Lung (tissue), 12 donors: ENCODE data around the gene DOCK2. TPM values are rescaled to one million over a fixed set of nuclear protein-coding genes. Genes with fewer than 3 reads are reported as not detected.

Experiments used
- ATAC-seq: fragments of 200-7000 bp; cut with Tn5 transposase; one replicate; pipeline ENCODE4 v1.9.1; 2020; ENCODE audit warnings: moderate number of reproducible peaks; ENCODE audit not compliant: insufficient read depth, low FRiP score
- DNase-seq, 3 donors: peaks; one replicate each; pipeline ENCODE4 v3.0.0-alpha.2; 2013 to 2017
- H3K27ac ChIP-seq, 2 donors: one replicate each; pipeline ENCODE4 v1.5.1; 2013; ENCODE audit warnings: mild to moderate bottlenecking in 2 of 2, moderate library complexity in 2 of 2, control low read depth in 1 of 2, inconsistent platforms in 1 of 2, low read depth in 1 of 2, low read length in 1 of 2
- H3K27me3 ChIP-seq, 3 donors: one replicate each; pipeline ENCODE4 v1.5.1; 2013; ENCODE audit warnings: low read length in 2 of 3; ENCODE audit not compliant: control insufficient read depth in 3 of 3, insufficient read depth in 3 of 3
- H3K36me3 ChIP-seq, 4 donors: one replicate each; pipeline ENCODE4 v1.5.1; 2013; ENCODE audit warnings: low read length in 4 of 4, mild to moderate bottlenecking in 1 of 4, moderate library complexity in 1 of 4; ENCODE audit not compliant: control insufficient read depth in 4 of 4, insufficient read depth in 4 of 4
- H3K4me1 ChIP-seq, 5 donors: one replicate each; pipeline ENCODE4 v1.5.1; 2013; ENCODE audit warnings: low read length in 5 of 5, mild to moderate bottlenecking in 2 of 5, moderate library complexity in 1 of 5; ENCODE audit not compliant: control insufficient read depth in 5 of 5, insufficient read depth in 5 of 5
- H3K4me3 ChIP-seq: one replicate; pipeline ENCODE4 v1.5.1; 2013; ENCODE audit warnings: mild to moderate bottlenecking, control low read depth, moderate library complexity
- H3K9ac ChIP-seq, 2 donors: one replicate each; pipeline ENCODE4 v1.5.1; 2013; ENCODE audit warnings: low read length in 2 of 2, control low read depth in 1 of 2; ENCODE audit not compliant: insufficient read depth in 1 of 2
- H3K9me3 ChIP-seq, 4 donors: one replicate each; pipeline ENCODE4 v1.5.1; 2013; ENCODE audit warnings: low read length in 3 of 4, mild to moderate bottlenecking in 1 of 4, moderate library complexity in 1 of 4; ENCODE audit not compliant: control insufficient read depth in 4 of 4, insufficient read depth in 3 of 4
- CTCF ChIP-seq: IDR thresholded peaks from 2 replicates; pipeline ENCODE4 v1.5.1; 2012; ENCODE audit warnings: mild to moderate bottlenecking; ENCODE audit errors: control extremely low read depth, extremely low read depth
- WGBS, 2 donors: extraction: QIAGEN DNeasy Blood & Tissue Kit; methylation state at CpG; one replicate each; pipeline ENCODE4 v1.1.7; 2013; 5-methylcytosine and 5-hydroxymethylcytosine counted together
- polyA plus RNA-seq, 2 donors: library from polyadenylated mRNA; stranded (reverse); fragments of 200-250 nt; gene quantifications; one replicate each; pipeline ENCODE4 v1.2.1, GENCODE V29; 2013
- total RNA-seq, 2 donors: library from RNA; depleted of rRNA in 1 of 2; stranded (reverse); fragments of >200 nt in 1 of 2; gene quantifications; one replicate each; pipeline ENCODE4 v1.2.1, GENCODE V29; 2014 to 2021
- donor health status: control.
- donor health status: control.
- donor health status: Bipolar disorder and iron deficiency.
- donor health status: healthy.
- donor health status: DM: yes; HTN: yes; CAD: no.

The DOCK2 gene
- total and polyA plus RNA-seq, 4 donors, result 9.6 to 66.6 (median 43.4) TPM

GRCh38 chr5:169797577-169797976 lies 160.5 kb downstream of the DOCK2 start:
- 82 to 93% methylated on average over 2 of the region's 2 CpGs for WGBS, 2 donors
- ATAC-seq (no peak), DNase-seq (no peak)
- no peak overlapping the region for H3K4me3 ChIP-seq
- H3K36me3 ChIP-seq, result no peaks in the 10 kb centered on the region
- TF ChIP-seq CTCF, result no peak
- H3K27ac ChIP-seq, result no peak overlapping the region
- H3K9me3 ChIP-seq, result no peaks in the 10 kb centered on the region
- H3K4me1 ChIP-seq, result peaks cover 0 to 2% (median 0%) of the 10 kb centered on the region in 5 donors
- no peak overlapping the region for H3K9ac ChIP-seq
- no peaks in the 10 kb centered on the region for H3K27me3 ChIP-seq

GRCh38 chr5:169798438-169798837 lies 161.4 kb downstream of the DOCK2 start:
- no peak for TF ChIP-seq CTCF
- peaks cover 0 to 5% (median 3%) of the 10 kb centered on the region in 5 donors for H3K4me1 ChIP-seq
- WGBS, 2 donors, result 69 to 86% methylated on average over 2 of the region's 2 CpGs

GRCh38 chr5:169798906-169799660 lies 162.0 kb downstream of the DOCK2 start:
- TF ChIP-seq CTCF, result no peak

More at GRCh38 chr5:169798438-169798837, 161.4 kb downstream of the DOCK2 start:
- H3K27ac ChIP-seq, result no peak overlapping the region
- H3K36me3 ChIP-seq, result no peaks in the 10 kb centered on the region
- H3K4me3 ChIP-seq, result no peak overlapping the region
- peaks cover 0 to 2% (median 0%) of the 10 kb centered on the region in 4 donors for H3K9me3 ChIP-seq
- H3K27me3 ChIP-seq, result no peaks in the 10 kb centered on the region
- DNase-seq (no peak), ATAC-seq (no peak)
- no peak overlapping the region for H3K9ac ChIP-seq

More at GRCh38 chr5:169798906-169799660, 162.0 kb downstream of the DOCK2 start:
- Histone ChIP-seq H3K4me1 (peaks cover 0 to 12% (median 7%) of the 10 kb centered on the region in 5 donors), H3K36me3 (no peaks in the 10 kb centered on the region), H3K27ac (no peak overlapping the region), H3K9me3 (peaks cover 0 to 2% (median 0%) of the 10 kb centered on the region in 4 donors), H3K9ac (no peak overlapping the region), H3K4me3 (no peak overlapping the region), H3K27me3 (no peaks in the 10 kb centered on the region)
- ATAC-seq (no peak), DNase-seq (no peak)
- WGBS, 2 donors, result 81 to 86% methylated on average over 4 of the region's 4 CpGs
